HCT116 (cell line): ENCODE measurements around the gene AGK. TPM values are rescaled to one million over a fixed set of nuclear protein-coding genes. Genes with fewer than 3 reads are reported as not detected.

Experiments
- ATAC-seq: fragments of 200-7000 bp; cut with Tn5 transposase; 2 replicates; pipeline ENCODE4 v1.9.1; 2020; ENCODE audit warnings: mild to moderate bottlenecking, moderate library complexity
- BruUV-seq: library from RNA; stranded (reverse); fragments of 400-500 nt; replicated peaks from 2 replicates; lab custom pipeline; 2021; lab: Mats Ljungman, UMichigan
- CTCF ChIA-PET: fragments of 300-600 bp; sonication (Branson Sonifier 250); formaldehyde crosslinking; loops from one replicate; lab custom pipeline; 2021; ENCODE audit warnings: antibody characterized with exemption; lab: Charles Lee
- POLR2A ChIA-PET: fragments of 300-600, 350-600 bp; sonication (Branson Sonifier 250); formaldehyde crosslinking; loops from one replicate; lab custom pipeline; 2021; ENCODE audit warnings: antibody characterized with exemption; lab: Charles Lee
- RAD21 ChIA-PET, 2 experiments: fragments of 300-600 bp; sonication (Branson Sonifier 250); formaldehyde crosslinking; loops; one replicate each; lab custom pipeline; 2023; ENCODE audit warnings: low total read pairs in 2 of 2; ENCODE audit not compliant: uncharacterized antibody in 2 of 2, unreplicated experiment in 2 of 2, low non-redundant PET in 1 of 2; lab: Charles Lee
- DNase-seq: peaks from one replicate; pipeline ENCODE4 v3.0.0-alpha.2; 2010; ENCODE audit warnings: low read depth, low spot score
- H2AFZ ChIP-seq: fragments of 200-600 bp; shearing (Covaris generic), sonication (generic); 2 replicates; pipeline ENCODE4 v1.6.1; 2017; ENCODE audit warnings: low read depth, mixed run types, mixed read lengths, antibody characterized with exemption, low read length; ENCODE audit not compliant: poor library complexity, severe bottlenecking
- H3K27ac ChIP-seq: 2 replicates; pipeline ENCODE4 v1.5.1; 2012; ENCODE audit warnings: low read depth, low read length
- H3K27me3 ChIP-seq: fragments of 200-600 bp; sonication (generic); 2 replicates; pipeline ENCODE4 v1.6.1; 2016; ENCODE audit warnings: mixed run types, low read length, mixed read lengths; ENCODE audit not compliant: insufficient read depth
- H3K36me3 ChIP-seq, 2 experiments: fragments of 200-500 bp in 1 of 2; fragments of 200-600 bp in 1 of 2; sonication (Bioruptor generic) in 1 of 2; sonication (generic) in 1 of 2; 2 replicates each; pipeline versions ENCODE4 v1.5.1 to v1.6.1; 2014 to 2016; ENCODE audit warnings: low read length in 2 of 2, inconsistent platforms in 1 of 2, mixed read lengths in 1 of 2, mixed run types in 1 of 2; ENCODE audit not compliant: insufficient read depth in 2 of 2, control insufficient read depth in 1 of 2
- H3K4me1 ChIP-seq, 2 experiments: fragments of 200-600 bp in 1 of 2; sonication (generic) in 1 of 2; 2 replicates each; pipeline versions ENCODE4 v1.5.1 to v1.6.1; 2012 to 2017; ENCODE audit warnings: low read length in 2 of 2, inconsistent platforms in 1 of 2, mild to moderate bottlenecking in 1 of 2, mixed read lengths in 1 of 2, mixed run types in 1 of 2, moderate library complexity in 1 of 2; ENCODE audit not compliant: insufficient read depth in 2 of 2, control insufficient read depth in 1 of 2
- H3K4me2 ChIP-seq: fragments of 200-600 bp; sonication (generic); 2 replicates; pipeline ENCODE4 v1.6.1; 2017; ENCODE audit warnings: mixed run types, low read length, mixed read lengths
- H3K4me3 ChIP-seq, 2 experiments: fragments of 200-600 bp in 1 of 2; sonication (generic) in 1 of 2; replicated peaks in 1 of 2; 2 replicates each; pipeline ENCODE4 v1.5.1; 2011 to 2016; ENCODE audit warnings: low read length in 2 of 2, control low read depth in 1 of 2, low read depth in 1 of 2, mild to moderate bottlenecking in 1 of 2, mixed read lengths in 1 of 2, mixed run types in 1 of 2
- H3K79me2 ChIP-seq: fragments of 200-600 bp; sonication (generic); 2 replicates; pipeline ENCODE4 v1.6.1; 2017; ENCODE audit warnings: mild to moderate bottlenecking, mixed run types, low read length, moderate library complexity, mixed read lengths; ENCODE audit not compliant: insufficient read depth
- H3K9ac ChIP-seq: fragments of 200-600 bp; sonication (generic); 2 replicates; pipeline ENCODE4 v1.6.1; 2016; ENCODE audit warnings: low read length, mixed read lengths
- H3K9me2 ChIP-seq: fragments of 200-600 bp; sonication (generic), shearing (Covaris generic); 2 replicates; pipeline ENCODE4 v1.6.1; 2017; ENCODE audit warnings: mixed run types, mild to moderate bottlenecking, moderate library complexity; ENCODE audit not compliant: insufficient read depth
- H3K9me3 ChIP-seq, 2 experiments: fragments of 200-500 bp in 1 of 2; fragments of 200-600 bp in 1 of 2; sonication (Bioruptor generic) in 1 of 2; sonication (generic) in 1 of 2; 2 replicates each; pipeline ENCODE4 v1.6.1; 2014 to 2017; ENCODE audit warnings: low read length in 2 of 2, mixed read lengths in 2 of 2, inconsistent platforms in 1 of 2, low read depth in 1 of 2, mild to moderate bottlenecking in 1 of 2, mixed run types in 1 of 2, moderate library complexity in 1 of 2; ENCODE audit not compliant: control insufficient read depth in 1 of 2, insufficient read depth in 1 of 2
- H4K20me1 ChIP-seq: fragments of 200-600 bp; sonication (generic), shearing (Covaris generic); 2 replicates; pipeline ENCODE4 v1.6.1; 2017; ENCODE audit warnings: mixed run types, mild to moderate bottlenecking, moderate library complexity; ENCODE audit not compliant: insufficient read depth
- ATF3 ChIP-seq: IDR thresholded peaks from 2 replicates; pipeline ENCODE4 v1.6.1; 2012
- CBX3 ChIP-seq: IDR thresholded peaks from 2 replicates; pipeline ENCODE4 v1.6.1; 2012; ENCODE audit warnings: low read depth
- CEBPB ChIP-seq: IDR thresholded peaks from 2 replicates; pipeline ENCODE4 v1.6.1; 2012; ENCODE audit warnings: low read depth
- CTCF ChIP-seq, 3 experiments: fragments of 200-600 bp in 1 of 3; sonication (generic) in 1 of 3; IDR thresholded peaks in 2 of 3; conservative IDR thresholded peaks in 1 of 3; 2 replicates each; pipeline ENCODE4 v1.5.1; 2012 to 2017; ENCODE audit warnings: low read depth in 2 of 3, low read length in 2 of 3, antibody characterized with exemption in 1 of 3, borderline replicate concordance in 1 of 3, control low read depth in 1 of 3, mild to moderate bottlenecking in 1 of 3, mixed read lengths in 1 of 3, mixed run types in 1 of 3, moderate library complexity in 1 of 3; ENCODE audit not compliant: insufficient read depth in 1 of 3
- EGR1 ChIP-seq: IDR thresholded peaks from 2 replicates; pipeline ENCODE4 v1.6.1; 2012; ENCODE audit warnings: low read depth
- EZH2 ChIP-seq: fragments of 200-600 bp; sonication (generic); IDR thresholded peaks from 2 replicates; pipeline ENCODE4 v1.6.1; 2017; ENCODE audit warnings: antibody characterized with exemption, mixed run types
- EZH2phosphoT487 ChIP-seq: fragments of 200-600 bp; IDR thresholded peaks from 2 replicates; pipeline ENCODE4 v1.6.1; 2018; ENCODE audit warnings: antibody characterized with exemption, borderline replicate concordance
- FOSL1 ChIP-seq: IDR thresholded peaks from 2 replicates; pipeline ENCODE4 v1.6.1; 2012; ENCODE audit warnings: low read depth
- JUND ChIP-seq: IDR thresholded peaks from 2 replicates; pipeline ENCODE4 v1.6.1; 2012
- POLR2A ChIP-seq: IDR thresholded peaks from 2 replicates; pipeline ENCODE4 v1.7.0; 2011; ENCODE audit warnings: borderline replicate concordance; ENCODE audit not compliant: insufficient read depth, insufficient read length; ENCODE audit errors: extremely low read depth
- POLR2AphosphoS5 ChIP-seq: IDR thresholded peaks from 2 replicates; pipeline ENCODE4 v1.6.1; 2011; ENCODE audit warnings: mild to moderate bottlenecking, low read depth, low read length, moderate library complexity
- RAD21 ChIP-seq: IDR thresholded peaks from 2 replicates; pipeline ENCODE4 v1.6.1; 2012; ENCODE audit warnings: low read depth, mild to moderate bottlenecking
- SIN3A ChIP-seq: IDR thresholded peaks from 2 replicates; pipeline ENCODE4 v1.6.1; 2012; ENCODE audit warnings: low read depth
- SP1 ChIP-seq: IDR thresholded peaks from 2 replicates; pipeline ENCODE4 v1.6.1; 2012; ENCODE audit warnings: low read depth
- SRF ChIP-seq: IDR thresholded peaks from 2 replicates; pipeline ENCODE4 v1.6.1; 2012; ENCODE audit warnings: low read depth
- TCF7L2 ChIP-seq: IDR thresholded peaks from 2 replicates; pipeline ENCODE4 v1.7.0; 2011; ENCODE audit warnings: borderline replicate concordance, inconsistent platforms; ENCODE audit not compliant: insufficient read depth, insufficient read length; ENCODE audit errors: extremely low read depth
- ZNF274 ChIP-seq: fragments of 200-500 bp; sonication (Bioruptor generic); IDR thresholded peaks from 2 replicates; pipeline ENCODE4 v1.6.1; 2014; ENCODE audit warnings: mild to moderate bottlenecking, low read depth, low read length, inconsistent platforms
- intact Hi-C: fragments of 100-400 bp; cut with micrococcal nuclease; formaldehyde crosslinking; loops from 2 replicates; pipeline ENCODE4 v1.10.0; 2022
- total RNA-seq: library from RNA; stranded (reverse); gene quantifications from one replicate; pipeline ENCODE4 v1.2.1, GENCODE V29; 2021; ENCODE audit not compliant: unreplicated experiment
- TF ChIP-seq, protein P1 (sequence below): IDR thresholded peaks from 2 replicates; pipeline ENCODE4 v1.6.1; 2012
- TF ChIP-seq, protein P2 (sequence below): IDR thresholded peaks from 2 replicates; pipeline ENCODE4 v1.6.1; 2011; ENCODE audit warnings: mild to moderate bottlenecking, low read length, moderate library complexity; ENCODE audit not compliant: insufficient replicate concordance; ENCODE audit errors: extremely low read depth

Gene AGK
- total RNA-seq, 1 experiment from 2014 or later = 36.3 TPM

DNA sequence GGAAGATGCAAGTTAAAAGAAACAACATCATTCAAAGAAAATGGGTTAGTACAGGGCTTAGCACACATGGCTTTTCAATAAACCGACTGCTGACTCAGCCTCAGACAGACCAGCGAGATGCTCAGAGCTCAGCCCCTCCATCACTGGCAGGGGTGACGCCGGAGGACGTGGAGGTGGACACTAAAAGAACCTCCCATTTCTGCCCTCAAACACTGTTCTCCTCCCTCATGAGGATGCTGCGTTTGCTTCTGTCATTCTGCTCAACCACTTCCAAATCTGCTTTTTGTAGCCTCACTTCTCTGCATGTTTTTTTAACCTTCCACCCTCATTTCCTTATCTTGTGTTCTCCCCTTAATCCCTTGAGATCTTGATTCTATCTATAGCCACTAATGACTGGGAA is 135.5 kb downstream of the AGK start:
- H2AFZ ChIP-seq = no peak overlapping the region
- H3K9me2 ChIP-seq = no peaks in the 10 kb centered on the region
- no peaks in the 10 kb centered on the region for H4K20me1 ChIP-seq
- RAD21 ChIA-PET = no interaction called here
- H3K4me2 ChIP-seq = no peak overlapping the region
- DNase-seq (no peak), ATAC-seq (no peak)
- no peak overlapping the region for H3K9ac ChIP-seq
- no peaks in the 10 kb centered on the region for H3K9me3 ChIP-seq
- H3K4me1 ChIP-seq = no peaks in the 10 kb centered on the region
- intact Hi-C loops = no loop called here
- peaks cover 6 to 15% of the 10 kb centered on the region in 2 experiments; a peak in 2 of 4 replicates for H3K36me3 ChIP-seq
- BruUV-seq = no TSS peak
- H3K27ac ChIP-seq = no peak overlapping the region
- CTCF ChIA-PET = no interaction called here
- TF ChIP-seq CBX3 (no peak), TCF7L2 (no peak), FOSL1 (no peak), POLR2A (no peak), CTCF (IDR thresholded peaks at IDR 0.05 in 2 of 3, conservative IDR thresholded peaks at IDR 0.05 in 1 of 3; ENCODE audit: borderline replicate concordance in 1 of 3, insufficient read depth in 1 of 3, low read depth in 2 of 3, low read length in 2 of 3) (no peak), EZH2 (no peak), ZNF274 (no peak), EGR1 (no peak), CEBPB (no peak), ATF3 (no peak), POLR2AphosphoS5 (no peak), SRF (no peak), SP1 (no peak), EZH2phosphoT487 (no peak), RAD21 (no peak), JUND (no peak), SIN3A (no peak)
- TF ChIP-seq, protein P1, sequence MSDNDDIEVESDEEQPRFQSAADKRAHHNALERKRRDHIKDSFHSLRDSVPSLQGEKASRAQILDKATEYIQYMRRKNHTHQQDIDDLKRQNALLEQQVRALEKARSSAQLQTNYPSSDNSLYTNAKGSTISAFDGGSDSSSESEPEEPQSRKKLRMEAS = no peak
- TF ChIP-seq, protein P2, sequence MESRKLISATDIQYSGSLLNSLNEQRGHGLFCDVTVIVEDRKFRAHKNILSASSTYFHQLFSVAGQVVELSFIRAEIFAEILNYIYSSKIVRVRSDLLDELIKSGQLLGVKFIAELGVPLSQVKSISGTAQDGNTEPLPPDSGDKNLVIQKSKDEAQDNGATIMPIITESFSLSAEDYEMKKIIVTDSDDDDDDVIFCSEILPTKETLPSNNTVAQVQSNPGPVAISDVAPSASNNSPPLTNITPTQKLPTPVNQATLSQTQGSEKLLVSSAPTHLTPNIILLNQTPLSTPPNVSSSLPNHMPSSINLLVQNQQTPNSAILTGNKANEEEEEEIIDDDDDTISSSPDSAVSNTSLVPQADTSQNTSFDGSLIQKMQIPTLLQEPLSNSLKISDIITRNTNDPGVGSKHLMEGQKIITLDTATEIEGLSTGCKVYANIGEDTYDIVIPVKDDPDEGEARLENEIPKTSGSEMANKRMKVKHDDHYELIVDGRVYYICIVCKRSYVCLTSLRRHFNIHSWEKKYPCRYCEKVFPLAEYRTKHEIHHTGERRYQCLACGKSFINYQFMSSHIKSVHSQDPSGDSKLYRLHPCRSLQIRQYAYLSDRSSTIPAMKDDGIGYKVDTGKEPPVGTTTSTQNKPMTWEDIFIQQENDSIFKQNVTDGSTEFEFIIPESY = no peak
- POLR2A ChIA-PET = no interaction called here
- H3K79me2 ChIP-seq = no peaks in the 10 kb centered on the region
- H3K4me3 ChIP-seq = no peak overlapping the region
- H3K27me3 ChIP-seq = no peaks in the 10 kb centered on the region
